MCF 10A (cell line): ENCODE measurements around the gene MARVELD2. TPM values are rescaled to one million over a fixed set of nuclear protein-coding genes. Genes with fewer than 3 reads are reported as not detected.

Source experiments
- BruUV-seq: library from RNA; stranded (reverse); fragments of 400-500 nt; replicated peaks from 2 replicates; lab custom pipeline; 2021; lab: Mats Ljungman, UMichigan
- CTCF ChIA-PET: fragments of 300-600 bp; sonication (Branson Sonifier 250); formaldehyde crosslinking; extraction: SDS; loops from one replicate; lab custom pipeline; 2021; ENCODE audit warnings: antibody characterized with exemption, inconsistent platforms; lab: Yijun Ruan, JAX
- POLR2A ChIA-PET: fragments of 300-600, 350-650 bp; sonication (Branson Sonifier 250); formaldehyde crosslinking; extraction: SDS; loops from one replicate; lab custom pipeline; 2020; ENCODE audit warnings: antibody characterized with exemption, inconsistent platforms; lab: Yijun Ruan, JAX
- DNase-seq: peaks from one replicate; pipeline ENCODE4 v3.0.0-alpha.2; 2018; ENCODE audit not compliant: unreplicated experiment
- H3K27ac Mint-ChIP-seq: one replicate; pipeline ENCODE4 v1.8.0; 2022; ENCODE audit warnings: mild to moderate bottlenecking, low read depth, mixed read lengths; ENCODE audit not compliant: unreplicated experiment
- H3K27me3 Mint-ChIP-seq: one replicate; pipeline ENCODE4 v1.8.0; 2022; ENCODE audit warnings: mixed read lengths; ENCODE audit not compliant: insufficient read depth, unreplicated experiment
- H3K36me3 Mint-ChIP-seq: one replicate; pipeline ENCODE4 v1.8.0; 2022; ENCODE audit warnings: mild to moderate bottlenecking, moderate library complexity, mixed read lengths; ENCODE audit not compliant: insufficient read depth, unreplicated experiment
- H3K4me1 Mint-ChIP-seq: one replicate; pipeline ENCODE4 v1.8.0; 2022; ENCODE audit warnings: mixed read lengths; ENCODE audit not compliant: insufficient read depth, unreplicated experiment
- H3K4me3 Mint-ChIP-seq: one replicate; pipeline ENCODE4 v1.8.0; 2022; ENCODE audit warnings: mild to moderate bottlenecking, moderate library complexity, mixed read lengths; ENCODE audit not compliant: unreplicated experiment
- H3K9me3 Mint-ChIP-seq: one replicate; pipeline ENCODE4 v1.8.0; 2022; ENCODE audit warnings: mixed read lengths; ENCODE audit not compliant: unreplicated experiment
- intact Hi-C: fragments of 100-400 bp; cut with micrococcal nuclease; formaldehyde crosslinking; loops from 2 replicates; pipeline ENCODE4 v1.14.1; 2022
- total RNA-seq: library from RNA; stranded (reverse); gene quantifications from 2 replicates; pipeline ENCODE4 v1.2.3, GENCODE V29; 2022
- TF ChIP-seq, protein P1 (sequence below): fragments of 200-600 bp; IDR thresholded peaks from one replicate; pipeline ENCODE4 v1.8.0; 2022; ENCODE audit warnings: antibody characterized with exemption, mild to moderate bottlenecking; ENCODE audit not compliant: unreplicated experiment

Gene MARVELD2
- total RNA-seq, 1 experiment from 2014 or later = 19.4 TPM

GRCh38 chr5:69378376-69378775, 36.5 kb upstream of the MARVELD2 start:
- peaks cover 78% of the 10 kb centered on the region for H3K36me3 Mint-ChIP-seq
- no peaks in the 10 kb centered on the region for H3K27me3 Mint-ChIP-seq
- ChIA-PET POLR2A (interaction anchor here (2.4 kb wide), 1 partner anchor 8 kb away, joined by 7 read pairs; the partner anchor contains the start of genes AK6, RAD17 and TAF9), CTCF (interaction anchor here (0.8 kb wide), 1 partner anchor 335 kb away, joined by 3 read pairs; no protein-coding TSS in a partner anchor)
- no peaks in the 10 kb centered on the region for H3K9me3 Mint-ChIP-seq
- no TSS peak for BruUV-seq
- intact Hi-C loops = no loop called here
- DNase-seq = no peak
- no peak overlapping the region for H3K4me3 Mint-ChIP-seq
- no peak overlapping the region for H3K27ac Mint-ChIP-seq
- TF ChIP-seq, protein P1, sequence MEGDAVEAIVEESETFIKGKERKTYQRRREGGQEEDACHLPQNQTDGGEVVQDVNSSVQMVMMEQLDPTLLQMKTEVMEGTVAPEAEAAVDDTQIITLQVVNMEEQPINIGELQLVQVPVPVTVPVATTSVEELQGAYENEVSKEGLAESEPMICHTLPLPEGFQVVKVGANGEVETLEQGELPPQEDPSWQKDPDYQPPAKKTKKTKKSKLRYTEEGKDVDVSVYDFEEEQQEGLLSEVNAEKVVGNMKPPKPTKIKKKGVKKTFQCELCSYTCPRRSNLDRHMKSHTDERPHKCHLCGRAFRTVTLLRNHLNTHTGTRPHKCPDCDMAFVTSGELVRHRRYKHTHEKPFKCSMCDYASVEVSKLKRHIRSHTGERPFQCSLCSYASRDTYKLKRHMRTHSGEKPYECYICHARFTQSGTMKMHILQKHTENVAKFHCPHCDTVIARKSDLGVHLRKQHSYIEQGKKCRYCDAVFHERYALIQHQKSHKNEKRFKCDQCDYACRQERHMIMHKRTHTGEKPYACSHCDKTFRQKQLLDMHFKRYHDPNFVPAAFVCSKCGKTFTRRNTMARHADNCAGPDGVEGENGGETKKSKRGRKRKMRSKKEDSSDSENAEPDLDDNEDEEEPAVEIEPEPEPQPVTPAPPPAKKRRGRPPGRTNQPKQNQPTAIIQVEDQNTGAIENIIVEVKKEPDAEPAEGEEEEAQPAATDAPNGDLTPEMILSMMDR = no peak
- H3K4me1 Mint-ChIP-seq = no peaks in the 10 kb centered on the region

GRCh38 chr5:69404659-69405330, 10.1 kb upstream of the MARVELD2 start:
- Mint-ChIP-seq H3K36me3 (peaks cover 49% of the 10 kb centered on the region), H3K4me1 (no peaks in the 10 kb centered on the region), H3K9me3 (no peaks in the 10 kb centered on the region), H3K4me3 (no peak overlapping the region), H3K27me3 (no peaks in the 10 kb centered on the region), H3K27ac (no peak overlapping the region)
- ChIA-PET POLR2A (interaction anchor here (0.6 to 1.6 kb wide), 3 partner anchors 10 to 978 kb away, joined by 3 to 5 read pairs (median 3); partner anchors contain the start of gene MARVELD2), CTCF (no interaction called here)
- BruUV-seq = no TSS peak
- DNase-seq = no peak
- TF ChIP-seq, protein P1 = no peak
- intact Hi-C loops = no loop called here

DNA sequence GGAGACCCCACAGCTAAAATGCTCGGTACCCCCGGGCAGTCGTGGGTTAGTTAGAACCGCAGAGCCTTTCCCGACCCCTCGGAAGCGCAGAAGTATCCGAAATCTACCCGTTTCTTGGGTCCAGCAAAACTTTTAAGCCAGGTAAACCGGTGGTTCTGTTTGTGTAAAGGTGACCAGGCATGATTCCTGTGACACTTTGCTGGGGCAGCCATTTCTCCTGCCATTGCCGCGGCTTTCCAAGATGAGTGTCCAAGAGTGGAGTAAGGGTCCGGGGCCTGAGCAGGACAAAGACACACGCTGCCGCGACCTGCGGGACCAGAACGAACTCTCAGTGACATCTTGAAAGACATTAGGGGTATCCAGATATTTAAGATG, 655 bp downstream of the MARVELD2 start:
- TF ChIP-seq, protein P1 = no peak
- ChIA-PET POLR2A (interaction anchor here (0.6 to 4.1 kb wide), 10 partner anchors 10 to 321 kb away, joined by 3 to 45 read pairs (median 4); partner anchors contain the start of genes CCDC125, OCLN and RAD17), CTCF (interaction anchor here (1.5 kb wide), 1 partner anchor 14 kb away, joined by 3 read pairs; no protein-coding TSS in a partner anchor)
- no TSS peak for BruUV-seq
- H3K4me3 Mint-ChIP-seq = peak overlapping the region; percentile 87
- H3K27me3 Mint-ChIP-seq = no peaks in the 10 kb centered on the region
- peaks cover 16% of the 10 kb centered on the region for H3K4me1 Mint-ChIP-seq
- H3K36me3 Mint-ChIP-seq = peaks cover 17% of the 10 kb centered on the region
- intact Hi-C loops = no loop called here
- no peaks in the 10 kb centered on the region for H3K9me3 Mint-ChIP-seq
- H3K27ac Mint-ChIP-seq = peak overlapping the region; percentile 90
- peak; percentile 44 for DNase-seq

- Mint-ChIP-seq H3K27ac (peak overlapping the region; percentile 90), H3K9me3 (no peaks in the 10 kb centered on the region), H3K4me1 (peaks cover 16% of the 10 kb centered on the region), H3K36me3 (peaks cover 21% of the 10 kb centered on the region), H3K4me3 (peak overlapping the region; percentile 87), H3K27me3 (no peaks in the 10 kb centered on the region)
- TSS peak; percentile 38 for BruUV-seq
- DNase-seq = peak; percentile 14
- ChIA-PET POLR2A (interaction anchor here (0.6 to 4.1 kb wide), 10 partner anchors 9 to 322 kb away, joined by 3 to 45 read pairs (median 3); partner anchors contain the start of genes CCDC125 and OCLN), CTCF (interaction anchor here (0.6 to 1.5 kb wide), 3 partner anchors 13 to 81 kb away, joined by 3 to 4 read pairs (median 3); no protein-coding TSS in a partner anchor)
- TF ChIP-seq, protein P1 = no peak
- intact Hi-C loops = no loop called here
Observed at GRCh38 chr5:69416180-69416579, 1.3 kb downstream of the MARVELD2 start.
